ENCODE results near the gene NFXL1.

Gene NFXL1

DNA sequence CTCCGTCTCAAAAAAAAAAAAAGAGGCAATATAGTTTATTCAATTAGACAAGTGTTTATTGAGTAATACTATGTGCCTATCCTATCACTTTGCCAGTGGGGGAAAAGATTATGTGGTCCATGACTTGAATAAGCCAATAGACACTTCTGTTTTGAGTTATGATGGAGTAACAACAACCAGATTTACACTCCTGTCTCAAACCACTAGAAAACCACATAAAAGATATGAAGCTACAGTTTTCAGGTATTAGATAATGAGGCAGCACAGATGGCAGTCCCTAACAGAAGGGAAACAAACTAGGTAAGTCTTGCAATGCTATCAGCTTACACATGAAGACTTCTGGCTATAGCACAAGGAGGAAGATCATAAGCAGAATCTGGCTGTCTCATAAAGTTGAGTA lies 22.5 kb downstream of the NFXL1 start:
- no peak for DNase-seq
- peak; percentile 46 for ATAC-seq

- ATAC-seq (no peak), DNase-seq (no peak)
Observed at GRCh38 chr4:47882228-47882627, 32.2 kb downstream of the NFXL1 start.

DNA sequence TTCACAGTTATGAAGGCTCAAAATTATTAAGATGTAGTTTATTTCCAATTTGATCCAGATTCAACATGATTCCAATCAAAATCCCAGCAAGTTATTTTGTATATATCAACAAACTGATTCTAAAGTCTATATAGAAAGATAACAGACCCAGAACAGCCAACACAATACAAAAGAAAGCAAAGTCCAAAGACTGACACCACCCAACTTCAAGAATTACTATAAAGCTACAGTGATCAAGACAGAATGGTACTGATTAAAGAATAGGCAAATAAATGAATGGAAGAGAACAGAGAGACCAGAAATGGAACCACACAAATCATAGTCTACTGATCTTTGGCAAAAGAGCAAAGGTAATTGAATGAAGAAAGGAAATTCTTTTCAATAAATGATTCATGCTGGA lies 34.9 kb downstream of the NFXL1 start:
- ATAC-seq (no peak), DNase-seq (no peak)

DNA sequence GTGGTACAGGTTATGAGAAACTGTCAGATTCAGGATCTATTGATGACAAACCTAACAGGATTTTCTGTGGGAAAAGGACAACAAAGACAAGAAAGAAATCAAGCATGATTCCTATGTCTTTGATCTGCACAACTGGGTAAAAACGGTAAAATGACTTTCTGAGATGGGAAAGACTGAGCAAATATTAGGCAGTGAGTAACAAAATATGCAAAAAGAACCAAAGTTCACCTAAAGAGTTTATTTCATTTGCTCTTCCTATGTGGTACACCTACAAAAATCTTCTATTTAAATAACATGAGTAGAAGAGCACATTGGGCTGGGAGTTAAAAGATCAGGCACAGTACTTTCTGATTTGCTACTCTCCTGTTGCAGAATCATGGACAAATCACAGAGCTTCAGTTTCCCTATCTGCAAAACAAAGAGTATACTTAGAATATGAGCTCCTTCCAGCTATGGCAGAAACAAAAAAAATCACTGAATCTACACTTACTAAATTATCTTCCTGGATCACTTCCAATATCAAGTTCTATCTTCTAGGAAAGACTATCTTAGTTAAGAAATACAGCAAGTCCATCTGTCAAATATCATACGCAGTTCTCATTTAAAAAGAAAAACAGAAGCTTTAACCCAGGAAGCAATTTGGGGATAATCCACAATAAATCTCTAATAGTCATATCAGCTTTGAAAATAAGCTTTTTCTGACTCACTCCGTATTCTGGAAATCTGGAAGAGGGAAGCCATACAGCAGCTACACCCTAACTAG lies 37.4 kb downstream of the NFXL1 start:
- ATAC-seq: no peak
- DNase-seq: no peak

GRCh38 chr4:47876310-47876709 lies 38.1 kb downstream of the NFXL1 start:
- no peak for ATAC-seq
- DNase-seq: no peak

DNA sequence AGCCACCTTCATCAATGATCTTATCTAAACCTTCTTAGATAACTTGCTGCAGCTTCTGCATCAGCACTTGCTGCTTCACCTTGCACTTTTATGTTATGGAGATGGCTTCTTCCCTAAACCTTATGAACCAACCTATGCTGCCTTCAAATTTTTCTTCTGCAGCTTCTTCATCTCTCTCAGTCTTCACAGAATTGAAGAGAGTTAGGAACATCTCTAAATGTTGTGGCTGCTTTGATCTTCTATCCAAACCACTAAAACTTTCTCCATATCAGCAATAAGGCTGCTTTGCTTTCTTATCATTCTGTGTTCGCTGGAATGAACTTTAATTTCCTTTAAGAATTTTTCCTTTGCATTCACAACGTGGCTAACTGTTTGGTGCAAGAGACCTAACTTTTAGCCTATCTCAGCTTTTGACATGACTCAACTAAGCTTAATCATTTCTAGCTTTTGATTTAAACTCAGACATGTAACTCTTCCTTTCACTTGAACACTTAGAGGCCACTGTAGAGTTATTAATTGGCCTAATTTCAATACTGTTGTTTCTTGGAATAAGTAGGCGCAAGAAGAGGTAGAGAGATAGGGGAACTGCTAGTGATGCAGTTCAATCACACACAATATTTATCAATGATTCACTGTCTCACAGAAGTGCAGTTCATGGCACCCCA lies 40.4 kb downstream of the NFXL1 start:
- ATAC-seq: peak; percentile 80
- DNase-seq: no peak

GRCh38 chr4:47863486-47863885 lies 50.9 kb downstream of the NFXL1 start:
- no peak for ATAC-seq
- DNase-seq: no peak

DNA sequence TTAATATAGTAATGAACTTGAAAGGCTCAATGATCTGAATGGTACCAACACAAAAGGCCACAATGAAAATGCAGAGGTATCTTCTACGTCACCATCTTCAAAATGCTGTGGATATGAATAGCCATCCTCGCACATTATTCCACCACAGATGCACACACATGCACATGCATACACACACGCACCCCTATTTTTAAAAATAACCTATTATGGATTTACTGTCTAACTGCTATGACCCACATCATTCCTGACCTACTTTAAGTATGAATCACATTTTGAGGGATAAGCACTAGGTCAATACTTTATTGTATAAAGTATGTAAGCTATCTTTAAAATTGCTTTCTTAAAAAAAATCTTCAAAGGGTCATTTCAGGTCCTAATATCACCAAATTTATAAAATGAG lies 52.1 kb downstream of the NFXL1 start:
- DNase-seq: no peak
- no peak for ATAC-seq

DNA sequence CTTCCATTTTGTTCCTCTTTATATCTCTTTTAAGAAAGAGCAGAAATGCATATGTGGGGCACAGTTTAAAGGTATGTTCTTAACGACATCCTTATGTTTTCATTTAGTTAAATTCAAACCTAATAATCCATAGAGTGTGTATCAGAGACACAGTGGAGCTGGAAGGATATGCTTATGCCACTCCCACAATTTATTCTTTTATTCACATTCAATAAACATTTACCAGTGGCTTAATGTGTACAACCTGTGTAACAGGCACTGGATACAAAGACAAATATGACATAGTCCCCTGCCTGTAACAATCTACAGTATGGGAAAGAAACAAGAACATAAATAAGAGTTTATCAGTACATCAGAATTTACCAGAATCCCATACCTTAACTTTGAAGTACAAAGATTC lies 54.1 kb downstream of the NFXL1 start:
- no peak for DNase-seq
- ATAC-seq: no peak

GRCh38 chr4:47858006-47858405 lies 56.4 kb downstream of the NFXL1 start:
- DNase-seq (no peak), ATAC-seq (no peak)

- no peak for DNase-seq
- ATAC-seq: no peak
Observed at GRCh38 chr4:47856713-47857112, 57.7 kb downstream of the NFXL1 start.

GRCh38 chr4:47855350-47855749 lies 59.0 kb downstream of the NFXL1 start:
- no peak for DNase-seq

DNA sequence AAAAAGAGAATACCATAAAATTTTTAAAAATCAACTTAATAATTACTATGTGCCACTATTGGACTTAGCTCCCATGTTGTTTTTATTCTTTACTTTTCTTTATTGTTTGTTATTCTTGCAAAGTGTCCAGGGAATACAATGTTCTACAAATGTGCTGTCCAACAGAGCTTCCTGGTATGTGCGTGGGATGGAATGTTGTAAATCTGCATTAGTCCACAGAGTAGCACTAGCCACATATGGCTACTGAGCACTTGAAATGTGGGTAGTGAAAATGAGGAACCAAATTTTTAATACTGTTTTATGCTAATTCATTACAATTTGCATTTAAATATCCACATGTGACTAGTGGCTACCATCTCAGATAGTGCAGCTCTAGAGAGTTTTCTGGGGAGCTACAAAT lies 62.2 kb downstream of the NFXL1 start:
- ATAC-seq (no peak), DNase-seq (no peak)

More at GRCh38 chr4:47855350-47855749, 59.0 kb downstream of the NFXL1 start:
- no peak for ATAC-seq

- DNase-seq: no peak
- no peak for ATAC-seq
Observed at GRCh38 chr4:47849466-47849865, 64.9 kb downstream of the NFXL1 start.

DNA sequence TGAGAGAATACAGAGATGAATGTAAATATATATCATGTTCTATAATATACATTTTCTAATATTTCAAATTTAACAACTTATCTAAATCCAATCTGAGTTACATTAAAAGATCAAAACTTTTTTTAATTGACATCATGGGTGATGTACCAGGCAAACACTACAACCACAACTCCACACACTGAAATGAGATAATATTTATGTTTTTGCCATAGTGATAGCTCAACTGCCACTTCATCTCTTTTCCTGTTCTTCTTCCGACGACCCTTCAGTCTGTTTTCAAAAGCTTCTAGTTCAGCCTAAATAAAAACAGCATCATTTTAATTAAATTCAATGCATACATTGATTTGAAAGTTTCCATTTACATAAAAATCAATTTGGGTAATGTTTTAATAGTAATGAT lies 66.3 kb downstream of the NFXL1 start:
- no peak for ATAC-seq
- DNase-seq: no peak

- ATAC-seq: no peak
- DNase-seq: no peak
Observed at GRCh38 chr4:47842985-47843384, 71.4 kb downstream of the NFXL1 start.

GRCh38 chr4:47840291-47840690 lies 74.1 kb downstream of the NFXL1 start:
- ATAC-seq: no peak
- DNase-seq: no peak

DNA sequence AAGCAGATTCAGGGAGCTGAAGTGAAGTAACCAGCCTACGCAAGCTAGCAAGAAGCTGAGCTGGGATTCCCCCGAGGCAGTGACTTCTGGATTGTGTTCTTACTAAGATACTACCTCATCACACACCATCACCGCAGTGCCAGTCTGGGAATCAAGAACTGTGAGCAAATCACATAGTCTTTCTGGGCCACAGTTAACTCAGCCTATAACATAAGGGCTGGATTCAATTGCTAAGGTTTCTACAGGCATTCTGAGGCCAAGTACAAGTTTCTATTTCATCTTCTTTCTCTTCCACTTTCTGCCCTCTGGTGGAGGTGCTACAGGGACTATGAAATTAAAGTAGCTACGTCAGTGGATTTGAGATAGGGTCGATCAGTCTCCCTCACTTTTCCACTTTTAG lies 75.1 kb downstream of the NFXL1 start:
- DNase-seq: peak; percentile 32
- peak; percentile 45 for ATAC-seq

DNA sequence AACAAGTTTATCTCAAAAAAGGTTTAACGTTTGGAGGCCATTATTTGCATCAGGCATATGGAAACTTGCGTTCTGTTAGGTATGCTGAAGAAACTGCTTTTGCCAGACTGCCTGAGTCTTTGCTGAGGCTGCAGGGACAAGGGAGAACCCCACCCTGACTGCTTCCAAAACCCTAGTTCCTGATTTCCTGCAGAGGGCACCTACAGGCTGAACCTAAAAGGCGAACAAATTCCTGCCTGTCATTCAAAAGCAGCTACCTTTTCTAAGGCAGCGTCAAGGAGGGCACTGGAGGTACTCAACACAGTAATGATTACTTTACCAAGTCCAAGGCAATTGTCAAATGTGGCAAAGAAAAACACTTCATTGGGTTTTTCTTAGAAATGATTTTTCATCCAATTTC lies 75.9 kb downstream of the NFXL1 start:
- ATAC-seq: no peak
- DNase-seq: no peak

DNA sequence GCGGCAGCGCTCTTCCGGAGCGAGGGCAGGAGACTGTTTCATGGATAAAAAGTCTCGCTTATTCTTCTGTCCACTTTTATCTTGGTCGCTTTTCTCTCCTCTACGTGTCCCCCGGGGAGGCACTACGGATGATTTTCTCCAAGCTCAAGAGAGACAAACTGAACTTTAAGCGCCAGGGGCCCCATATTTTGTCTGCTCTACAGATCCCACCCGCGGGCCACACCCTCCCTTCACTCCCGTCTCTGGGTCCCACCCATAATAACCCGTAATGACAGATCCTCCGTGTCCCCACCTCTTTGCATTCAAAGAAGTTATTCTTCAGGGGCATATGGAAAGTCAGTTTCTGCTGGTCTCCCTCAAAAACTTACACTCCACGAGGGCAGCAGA lies 76.5 kb downstream of the NFXL1 start, which contains the start of gene CORIN:
TSS of gene CORIN (minus strand) at position 160 of the 387 bp plus-strand sequence. CDS start at position 42, 118 bp downstream.
- no peak for ATAC-seq
- no peak for DNase-seq

DNA sequence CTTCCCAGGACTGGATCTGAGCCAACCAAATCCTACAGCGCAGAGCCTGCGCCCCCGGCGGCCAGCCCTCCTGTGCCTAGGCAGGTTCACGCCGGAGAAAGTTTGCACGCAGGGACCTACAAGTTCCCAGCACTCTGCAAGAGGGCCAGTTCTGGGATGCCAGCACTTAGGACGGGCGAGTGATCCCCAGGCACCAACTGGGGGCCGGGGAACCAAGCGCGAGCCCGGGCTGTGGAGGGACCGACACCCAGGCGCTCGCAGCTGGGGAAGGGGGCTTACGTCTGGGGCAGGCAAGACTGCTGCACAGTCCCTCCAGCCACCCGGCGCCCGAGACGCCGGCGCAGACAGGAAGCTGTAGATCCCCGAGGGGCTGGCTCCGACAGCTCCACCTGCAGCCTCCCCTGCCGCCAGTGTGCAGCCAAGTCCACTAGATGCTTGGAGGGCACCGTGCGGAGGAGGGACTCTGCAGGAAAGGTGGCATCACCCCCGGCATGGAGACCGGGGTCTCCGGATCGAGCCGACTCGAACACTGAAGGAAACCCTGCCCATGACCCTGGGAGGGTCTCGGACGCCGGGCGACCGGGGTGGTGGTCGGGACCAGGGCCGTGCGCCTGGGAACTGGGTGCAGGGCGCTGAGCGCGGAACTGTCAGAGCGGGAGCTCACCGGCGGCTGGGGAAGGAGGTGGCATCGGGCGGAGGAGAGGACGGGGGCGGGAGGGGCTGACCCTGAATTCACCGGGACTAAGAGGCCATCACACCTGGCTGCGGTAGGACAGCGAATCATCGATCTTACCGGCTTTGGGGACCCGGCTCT lies 77.1 kb downstream of the NFXL1 start:
- ATAC-seq (peak; percentile 59), DNase-seq (peak; percentile 55)

DNA sequence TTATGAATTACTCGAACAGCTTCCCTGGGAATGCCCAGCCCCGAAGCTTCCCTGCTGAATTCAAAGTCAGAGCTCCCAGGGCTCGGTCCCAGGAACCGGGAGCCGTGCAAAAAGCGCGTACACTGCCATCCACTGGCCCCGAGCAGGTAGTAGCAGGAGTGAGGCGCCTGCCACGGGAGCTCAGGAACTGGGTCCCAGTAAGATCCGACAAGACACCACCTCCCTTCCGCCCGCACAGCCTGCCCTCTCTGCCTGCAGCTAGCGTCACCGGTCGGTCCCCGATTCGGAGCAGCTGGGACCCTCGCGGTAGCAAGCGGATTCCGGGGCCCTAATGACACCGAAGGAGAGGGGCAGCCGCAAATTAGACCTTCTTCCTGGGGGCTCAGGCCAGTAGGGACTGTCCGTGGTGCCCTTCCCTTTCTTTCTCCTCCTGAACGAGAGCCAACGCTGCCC lies 77.7 kb downstream of the NFXL1 start:
- ATAC-seq (peak; percentile 79), DNase-seq (peak; percentile 66)

DNA sequence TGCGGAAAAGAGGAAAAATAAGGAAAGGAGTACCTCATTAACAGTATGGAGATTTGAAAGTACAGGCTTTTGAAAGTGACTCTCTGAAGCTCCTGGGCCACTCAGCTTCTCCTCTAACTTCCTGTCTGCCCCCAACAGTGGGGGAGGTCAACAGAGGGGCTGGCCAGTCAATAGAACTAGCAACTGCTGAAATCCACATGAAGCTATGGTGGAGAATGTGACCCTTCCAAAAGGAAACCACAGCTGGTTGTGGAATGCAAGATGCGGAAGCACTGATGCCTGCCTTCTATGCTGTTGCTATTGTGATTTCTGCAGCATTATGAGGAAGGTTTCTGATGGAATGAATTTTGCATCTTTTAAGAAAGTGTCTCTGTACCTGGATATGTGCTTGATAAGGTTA lies 78.9 kb downstream of the NFXL1 start:
- ATAC-seq (no peak), DNase-seq (no peak)

Data from stimulated activated naive CD8-positive, alpha-beta T cell treated with anti-CD3 and anti-CD28 coated beads, Interleukin-15, Interleukin-2, amounts not matched to agents 100 U/mL and 50 U/mL, for 24 hours (primary cell).